IMR-90 (cell line): ENCODE results near the gene PC.

Experiments used
- CTCF ChIP-seq: conservative IDR thresholded peaks from 2 replicates; pipeline ENCODE4 v1.5.1; 2012; ENCODE audit warnings: mild to moderate bottlenecking, low read depth, low read length, improper control_type of control experiment
- MAFK ChIP-seq: IDR thresholded peaks from 2 replicates; pipeline ENCODE4 v1.6.1; 2012; ENCODE audit warnings: low read depth, low read length, improper control_type of control experiment
- RAD21 ChIP-seq: IDR thresholded peaks from 2 replicates; pipeline ENCODE4 v1.6.1; 2012; ENCODE audit warnings: low read length, improper control_type of control experiment
- SMC3 ChIP-seq: fragments of 150-350 bp; IDR thresholded peaks from 2 replicates; pipeline ENCODE4 v1.6.1; 2016; ENCODE audit warnings: low read depth, mild to moderate bottlenecking, antibody characterized with exemption, low read length, moderate library complexity

GRCh38 chr11:66857234-66857926 lies 100.8 kb downstream of the PC start:
- TF ChIP-seq CTCF (no peak), SMC3 (no peak), MAFK (no peak), RAD21 (no peak)
